Measurements from ENCODE around the gene ZNF888.
"Not testable (repeated sequence)": the region's sequence is repeated elsewhere in the genome, so short reads cannot be mapped to it uniquely, and the experiment has no call there.

The ZNF888 gene

DNA sequence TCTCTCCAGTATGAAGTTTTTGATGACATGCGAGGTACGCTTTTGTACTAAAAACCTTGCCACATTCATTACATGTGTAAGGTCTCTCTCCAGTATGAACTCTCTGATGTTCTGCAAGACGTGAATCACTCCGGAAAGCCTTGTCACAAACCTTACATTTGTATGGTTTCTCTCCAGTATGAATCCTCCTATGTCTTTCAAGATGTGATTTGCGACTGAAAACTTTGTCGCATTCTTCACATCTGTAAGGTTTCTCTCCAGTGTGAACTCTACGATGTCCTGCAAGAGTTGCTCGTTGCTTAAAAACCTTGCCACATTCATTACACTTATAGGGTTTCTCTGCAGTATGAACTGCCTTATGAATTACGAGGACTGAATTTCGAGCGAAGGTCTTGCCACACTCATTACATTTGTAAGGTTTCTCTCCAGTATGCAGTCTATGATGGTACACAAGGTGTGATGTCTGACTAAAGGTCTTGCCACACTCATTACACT, 42.3 kb downstream of the ZNF888 start:
- no peak for DNase-seq (ENCODE audit: low read depth, low spot score)

DNA sequence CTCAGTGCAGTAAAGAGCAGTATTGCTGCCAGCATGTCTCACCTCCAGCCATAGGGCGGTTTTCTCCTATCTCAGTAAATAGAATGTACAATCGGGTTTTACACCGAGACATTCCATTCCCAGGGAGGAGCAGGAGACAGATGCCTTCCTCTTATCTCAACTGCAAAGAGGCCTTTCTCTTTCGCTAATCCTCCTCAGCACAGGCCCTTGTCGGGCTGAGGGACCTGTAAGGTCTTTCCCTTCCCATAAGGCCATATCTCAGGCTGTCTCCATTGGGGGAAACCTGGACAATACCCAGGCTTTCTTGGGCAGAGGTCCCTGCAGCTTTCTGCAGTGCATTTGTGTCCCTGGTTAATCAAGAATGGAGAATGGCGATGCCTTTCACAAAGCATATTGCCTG, 50.2 kb downstream of the ZNF888 start:
- DNase-seq (ENCODE audit: low read depth, low spot score): not testable (repeated sequence)

DNA sequence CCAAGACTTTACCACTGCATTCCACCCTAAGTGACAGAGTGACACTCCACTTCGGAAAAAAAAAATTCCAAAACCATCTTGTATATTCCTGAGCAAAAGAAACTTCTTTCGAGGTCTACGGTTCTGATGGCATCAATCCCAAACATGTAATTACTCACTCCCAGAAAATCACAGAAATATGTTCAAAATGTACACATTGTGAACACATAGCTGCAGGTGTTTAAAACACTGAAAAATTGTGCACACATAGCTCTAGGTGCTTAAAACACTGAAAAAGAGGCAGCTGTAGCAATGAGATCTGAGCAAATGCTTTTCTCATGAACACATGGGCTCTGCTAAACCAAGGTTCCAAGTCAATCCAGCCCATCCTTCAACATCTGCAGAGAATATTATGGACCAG, 51.8 kb downstream of the ZNF888 start:
- DNase-seq (ENCODE audit: low read depth, low spot score): no peak

DNA sequence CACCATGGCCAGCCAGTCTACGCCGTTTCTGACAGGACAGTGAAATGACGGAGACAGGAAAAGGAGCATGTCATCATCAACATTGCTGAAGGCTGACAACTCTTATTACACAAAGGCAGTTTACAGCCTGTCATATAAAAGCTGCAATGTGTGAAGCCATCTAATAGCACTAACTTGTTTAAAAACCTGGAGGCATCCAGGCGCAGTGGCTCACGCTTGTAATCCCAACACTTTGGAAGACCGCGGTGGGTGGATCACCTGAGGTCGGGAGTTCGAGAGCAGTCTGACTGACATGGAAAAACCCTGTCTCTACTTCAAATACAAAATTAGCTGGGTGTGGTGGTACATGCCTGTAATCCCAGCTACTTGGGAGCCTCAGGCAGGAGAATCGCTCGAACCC, 55.2 kb downstream of the ZNF888 start:
- DNase-seq (ENCODE audit: low read depth, low spot score): not testable (repeated sequence)

DNA sequence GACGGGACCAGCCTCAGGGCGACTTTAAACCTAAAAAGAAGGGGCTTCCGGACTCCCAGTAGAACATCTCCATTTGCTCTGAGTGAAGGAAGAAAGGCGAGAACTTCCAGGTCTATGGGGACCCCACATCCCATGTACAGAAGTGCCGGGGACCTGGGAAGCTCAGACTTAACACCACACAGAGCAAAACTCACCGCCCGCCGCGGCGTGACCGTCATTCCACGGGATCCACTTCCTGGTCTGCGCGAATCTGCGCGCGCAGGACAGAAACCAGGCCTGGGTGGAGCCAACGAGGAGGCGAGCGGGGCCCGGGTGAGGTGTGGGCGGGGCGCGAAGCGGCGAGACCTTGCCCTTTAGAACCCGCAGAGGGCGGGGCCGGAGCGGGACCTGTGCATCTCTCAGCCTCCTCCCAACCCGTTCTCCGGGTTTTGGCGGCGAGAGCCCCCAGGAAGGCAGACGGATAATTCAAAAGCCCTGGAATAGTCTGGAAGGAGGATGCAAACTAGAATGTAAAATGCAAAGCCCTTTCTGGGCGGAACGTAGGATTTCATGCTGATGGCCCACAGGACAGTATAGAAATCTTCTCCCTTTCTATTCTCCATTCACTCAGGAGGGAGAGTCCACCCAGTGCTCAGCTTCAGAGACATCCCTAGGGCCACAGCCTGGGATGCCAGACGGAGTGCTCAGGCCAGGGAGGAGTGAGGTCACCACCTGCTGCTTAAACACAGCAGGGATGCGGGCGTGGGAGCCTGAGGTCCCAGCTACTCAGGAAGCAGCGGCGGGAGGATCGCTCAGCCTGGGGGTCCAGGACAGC, 65.6 kb downstream of the ZNF888 start, which contains the start of gene ZNF468:
Gene ZNF468 (minus strand): TSS at position 242 of the 814 bp plus-strand sequence. CDS start 3,347 bp downstream, outside the sequence.
- not testable (repeated sequence) for DNase-seq (ENCODE audit: low read depth, low spot score)

DNA sequence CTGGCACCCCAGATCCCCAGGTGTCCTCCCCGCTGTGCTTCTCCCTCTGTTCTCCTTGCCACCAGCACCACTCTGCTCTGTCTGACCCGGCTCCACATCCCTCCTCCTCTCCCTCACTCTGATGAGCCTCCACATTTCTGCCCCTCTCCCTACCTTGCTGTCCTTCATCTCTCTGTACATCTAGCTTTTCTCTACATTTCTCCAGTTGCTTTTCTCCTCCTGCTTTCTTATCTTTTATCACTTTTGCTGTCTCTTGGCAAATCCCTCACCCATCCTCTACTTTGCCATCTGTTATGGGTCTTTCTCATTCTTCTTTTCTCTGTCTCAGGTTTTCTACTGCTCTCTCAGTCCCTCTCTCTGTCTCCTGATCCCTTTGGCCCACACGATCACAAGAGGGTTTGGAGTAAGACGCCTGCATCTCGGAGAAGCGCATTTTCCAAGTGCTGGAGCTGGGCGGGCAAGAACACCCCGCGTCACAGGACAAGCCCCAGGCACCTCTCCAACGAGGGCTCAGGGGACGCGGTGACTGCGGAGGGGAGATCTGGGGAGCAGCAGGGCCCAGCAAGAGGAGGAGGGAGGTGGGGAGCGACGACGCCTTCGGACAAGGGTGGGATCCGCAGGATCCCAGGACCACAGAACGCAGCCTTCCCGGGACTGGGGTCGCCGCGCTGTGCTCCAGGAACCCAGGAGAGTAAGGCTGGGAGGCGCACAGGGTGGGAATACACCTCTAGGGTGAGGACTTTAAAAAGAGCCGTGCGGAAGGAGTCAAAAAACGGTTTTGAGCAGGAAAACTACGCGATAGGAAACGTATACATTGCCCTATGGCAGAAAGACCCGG, 66.5 kb downstream of the ZNF888 start:
- DNase-seq (ENCODE audit: low read depth, low spot score): not testable (repeated sequence)

Measured in smooth muscle cell of the brain vasculature (primary cell).